Stimulated activated CD4-positive, alpha-beta T cell treated with anti-CD3 and anti-CD28 coated beads, Interleukin-2, amount 100 ng/mL, for 48 hours (primary cell): Measurements from ENCODE around the gene CCDC71L.
"Not testable (repeated sequence)": the region's sequence is repeated elsewhere in the genome, so short reads cannot be mapped to it uniquely, and the experiment has no call there.

Experiments used
- DNase-seq, 2 donors: peaks; one replicate each; pipeline ENCODE4 v3.0.0-alpha.2; 2020

The CCDC71L gene

DNA sequence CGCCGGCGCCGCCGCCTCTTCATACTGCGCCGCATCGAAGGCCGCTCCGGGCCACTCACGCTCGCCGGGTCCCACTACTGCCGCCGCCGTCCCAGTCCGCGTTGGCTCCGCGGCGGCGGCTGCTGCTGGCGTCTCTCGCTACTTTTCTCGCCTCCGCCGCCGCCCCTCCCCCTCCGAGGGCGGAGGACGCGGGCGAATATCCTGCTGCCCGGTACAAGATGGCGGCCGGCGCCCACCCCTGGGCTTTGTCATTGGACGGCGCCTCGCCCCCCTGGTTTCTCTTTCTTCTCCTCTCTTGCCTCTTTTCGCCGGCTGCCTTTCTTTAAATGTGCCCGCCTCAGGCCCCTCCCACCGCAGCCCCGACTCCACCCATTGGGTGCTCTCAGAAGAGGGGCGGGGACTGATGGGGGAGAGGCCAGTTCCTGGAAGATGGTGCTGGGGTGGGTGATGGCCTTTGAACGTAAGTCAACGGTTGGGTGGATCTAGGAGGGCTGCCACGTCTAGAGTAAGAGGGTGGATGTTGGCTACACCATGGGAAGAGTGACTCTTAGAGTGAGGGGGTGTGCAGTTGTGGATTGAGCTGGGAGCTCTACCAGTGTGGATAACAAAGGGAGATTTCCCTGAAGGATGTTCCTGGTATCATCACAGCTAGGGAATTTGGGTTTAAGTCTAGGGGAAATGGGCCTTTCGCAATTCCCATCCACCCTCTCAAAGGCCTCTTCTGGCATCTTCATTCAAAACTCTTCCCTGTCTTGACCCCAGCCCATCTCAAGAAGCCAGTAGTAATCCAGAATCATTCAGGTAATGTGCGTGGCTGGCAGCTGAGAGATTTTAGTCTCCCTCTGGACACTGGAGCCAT, at the start of gene CCDC71L:
TSS of gene CCDC71L (minus strand) at position 297 of the 859 bp plus-strand sequence. CDS start at position 35, 262 bp downstream.
- peak; percentile 86 to 87 for DNase-seq

DNA sequence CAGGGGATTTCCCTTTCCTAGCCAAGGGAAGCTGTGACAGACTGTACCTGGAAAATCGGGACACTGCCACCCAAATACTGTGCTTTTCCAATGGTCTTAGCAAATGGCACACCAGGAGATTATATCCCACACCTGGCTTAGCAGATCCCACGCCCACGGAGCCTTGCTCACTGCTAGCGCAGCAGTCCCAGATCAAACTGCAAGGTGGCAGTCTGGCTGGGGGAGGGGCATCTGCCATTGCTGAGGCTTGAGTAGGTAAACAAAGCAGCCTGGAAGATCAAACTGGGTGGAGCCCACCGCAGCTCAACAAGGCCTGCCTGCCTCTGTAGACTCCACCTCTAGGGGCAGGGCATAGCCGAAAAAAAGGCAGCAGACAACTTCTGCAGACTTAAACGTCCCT, 48.6 kb upstream of the CCDC71L start:
- not testable (repeated sequence) for DNase-seq

DNA sequence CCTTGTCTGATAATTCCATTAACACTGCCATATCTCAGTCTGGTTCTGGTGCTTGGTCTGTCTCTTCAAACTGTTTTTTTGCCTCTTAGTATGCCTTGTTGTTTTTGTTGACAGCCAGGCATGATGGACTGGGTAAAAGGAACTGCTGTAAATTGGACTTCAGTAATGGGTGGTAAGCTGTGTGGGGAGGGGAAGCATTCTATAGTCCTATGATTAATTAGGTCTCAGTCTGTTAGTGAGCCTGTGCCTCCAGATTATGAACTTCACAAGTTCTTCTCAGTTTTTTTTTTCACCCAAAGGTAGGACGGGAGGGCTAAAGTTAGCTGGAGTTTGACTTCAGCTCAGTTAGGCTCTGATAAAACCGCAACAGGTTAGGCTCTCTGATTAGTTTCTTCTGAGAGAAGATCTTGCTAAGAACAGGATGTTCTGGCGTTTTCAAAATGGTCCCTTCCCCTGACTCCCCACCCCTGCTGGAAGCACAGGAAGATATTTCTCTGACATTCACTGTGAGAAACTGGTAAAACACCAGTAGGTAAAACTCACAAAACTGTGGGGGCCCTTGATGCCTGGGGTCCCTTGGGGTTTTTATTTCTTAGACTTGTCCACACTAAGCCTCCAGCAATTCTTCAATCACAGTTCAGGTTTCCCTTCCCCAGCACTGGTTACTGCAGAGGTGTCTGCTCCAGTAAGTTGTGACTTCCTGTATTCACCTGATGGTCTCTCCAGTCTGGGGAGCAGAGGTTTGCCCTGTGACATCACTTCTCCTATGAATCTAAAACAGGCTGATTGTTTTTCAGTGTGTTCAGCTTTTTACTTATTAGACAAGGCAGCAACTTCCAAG, 43.3 kb upstream of the CCDC71L start:
- DNase-seq, result no peak

DNA sequence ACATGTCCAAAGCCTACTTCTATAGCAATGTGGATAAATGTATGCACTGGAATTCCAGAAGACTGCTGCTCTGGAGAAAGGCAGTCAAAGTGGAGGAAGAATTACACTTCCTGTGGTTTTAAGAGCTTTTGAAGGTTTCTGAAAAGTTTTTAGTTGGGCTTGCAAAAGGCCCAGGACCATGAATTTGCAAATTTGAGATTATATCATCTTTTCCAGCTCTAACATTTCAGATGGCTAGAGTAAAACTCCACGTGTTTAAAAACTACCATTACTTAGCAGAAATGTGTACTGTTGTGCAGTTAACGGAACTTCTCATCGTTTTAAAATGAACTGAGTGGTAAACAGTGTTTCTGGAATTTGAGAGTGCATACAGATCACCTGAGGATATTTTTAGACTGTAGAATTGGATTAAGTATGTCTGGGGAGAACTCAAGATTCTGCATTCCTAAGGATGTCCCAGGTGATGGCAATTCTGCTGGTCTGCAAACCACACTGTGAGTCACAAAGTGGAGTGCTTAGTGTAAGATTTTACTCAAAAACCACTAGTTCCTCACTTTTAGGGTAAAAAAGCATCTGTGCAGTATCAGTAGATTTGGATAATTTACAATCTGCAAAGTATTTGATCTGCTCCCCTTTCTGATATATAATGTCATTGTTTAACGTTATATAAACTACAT, 32.9 kb upstream of the CCDC71L start:
- DNase-seq, result no peak

DNA sequence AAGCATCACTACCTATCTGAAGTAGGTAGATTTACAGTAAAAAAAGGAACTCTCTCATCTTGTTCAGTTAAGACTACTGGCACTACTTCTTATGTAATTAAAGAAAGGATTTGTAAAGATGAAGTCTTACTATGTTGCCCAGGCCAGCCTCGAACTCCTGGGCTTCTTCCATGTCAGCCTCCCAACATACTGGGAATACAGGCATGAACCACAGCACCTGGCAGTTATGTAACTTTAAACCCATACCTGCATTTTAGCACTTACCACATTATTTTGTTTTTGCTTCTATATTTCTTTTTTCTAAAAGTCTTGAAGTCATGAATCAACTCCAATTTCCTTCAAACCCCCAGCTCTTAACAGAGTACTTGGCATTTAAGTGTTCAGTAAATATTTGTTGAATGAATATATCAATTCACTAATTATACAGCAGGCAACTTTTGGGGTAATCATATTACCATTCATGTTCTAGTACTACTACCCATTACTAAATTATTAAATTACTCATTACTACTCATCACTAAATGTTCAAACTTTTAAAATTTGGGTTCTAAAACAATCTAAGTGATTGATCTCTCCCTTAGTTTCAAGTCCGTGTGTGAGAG, 31.6 kb upstream of the CCDC71L start:
- no peak for DNase-seq

DNA sequence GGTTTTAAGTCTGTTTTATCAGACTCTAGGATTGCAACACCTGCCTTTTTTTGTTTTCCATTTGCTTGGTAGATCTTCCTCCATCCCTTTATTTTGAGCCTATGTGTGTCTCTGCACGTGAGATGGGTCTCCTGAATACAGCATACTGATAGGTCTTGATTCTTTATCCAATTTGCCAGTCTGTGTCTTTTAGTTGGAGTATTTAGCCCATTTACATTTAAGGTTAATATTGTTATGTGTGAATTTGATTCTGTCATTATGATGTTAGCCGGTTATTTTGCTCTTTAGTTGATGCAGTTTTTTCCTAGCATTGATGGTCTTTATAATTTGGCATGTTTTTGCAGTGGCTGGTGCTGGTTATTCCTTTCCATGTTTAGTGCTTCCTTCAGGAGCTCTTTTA, 27.2 kb upstream of the CCDC71L start:
- not testable (repeated sequence) for DNase-seq

DNA sequence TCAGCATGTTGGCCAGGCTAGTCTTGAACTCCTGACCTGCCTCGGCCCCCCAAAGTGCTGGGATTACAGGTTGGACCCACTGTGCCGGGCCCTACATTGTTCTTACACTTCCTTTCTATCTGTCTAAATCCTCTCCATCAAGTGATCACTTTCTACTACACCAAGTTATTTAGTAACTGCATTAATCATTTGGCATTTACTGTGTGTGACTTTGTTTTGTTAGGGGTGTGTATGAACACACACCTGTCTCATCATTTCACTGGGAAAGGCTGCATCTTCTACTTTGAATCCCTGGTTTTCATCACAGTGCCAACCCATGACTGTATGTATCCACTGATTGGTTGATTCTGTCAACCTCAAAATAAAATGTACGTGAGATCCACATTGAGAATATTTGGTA, 23.0 kb upstream of the CCDC71L start:
- no peak for DNase-seq

DNA sequence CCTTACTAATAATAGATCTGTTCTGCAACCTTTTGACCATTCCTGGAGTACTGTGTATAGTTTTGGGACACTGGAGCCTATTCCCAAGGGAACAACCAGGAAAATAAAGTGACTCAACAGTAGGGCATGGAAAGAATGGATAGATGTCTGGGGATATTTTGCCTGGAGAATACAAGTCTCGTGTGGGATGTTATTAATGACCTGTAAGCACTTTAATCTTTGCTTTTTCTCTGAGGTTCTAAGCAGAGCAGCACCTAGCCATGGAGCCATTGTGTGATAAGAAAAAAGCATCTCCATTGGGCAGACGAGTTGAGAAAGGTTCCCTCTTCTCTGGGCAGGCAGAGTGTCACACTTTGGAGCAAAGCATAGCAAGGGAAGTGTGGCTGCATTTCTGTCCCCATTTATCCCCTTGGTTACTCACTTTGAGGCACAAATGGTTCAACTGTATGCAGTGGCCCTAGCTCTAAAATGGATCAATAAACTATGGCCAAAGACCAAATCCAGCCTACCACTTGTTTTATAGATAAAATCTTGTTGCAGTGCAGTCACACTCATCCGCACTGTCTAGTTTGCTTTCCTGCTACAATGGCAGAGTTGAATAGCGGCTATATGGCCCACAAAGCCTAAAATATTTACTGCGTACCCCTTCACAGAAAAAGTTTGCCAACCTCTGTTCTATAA, 21.0 kb upstream of the CCDC71L start:
- DNase-seq, result no peak

DNA sequence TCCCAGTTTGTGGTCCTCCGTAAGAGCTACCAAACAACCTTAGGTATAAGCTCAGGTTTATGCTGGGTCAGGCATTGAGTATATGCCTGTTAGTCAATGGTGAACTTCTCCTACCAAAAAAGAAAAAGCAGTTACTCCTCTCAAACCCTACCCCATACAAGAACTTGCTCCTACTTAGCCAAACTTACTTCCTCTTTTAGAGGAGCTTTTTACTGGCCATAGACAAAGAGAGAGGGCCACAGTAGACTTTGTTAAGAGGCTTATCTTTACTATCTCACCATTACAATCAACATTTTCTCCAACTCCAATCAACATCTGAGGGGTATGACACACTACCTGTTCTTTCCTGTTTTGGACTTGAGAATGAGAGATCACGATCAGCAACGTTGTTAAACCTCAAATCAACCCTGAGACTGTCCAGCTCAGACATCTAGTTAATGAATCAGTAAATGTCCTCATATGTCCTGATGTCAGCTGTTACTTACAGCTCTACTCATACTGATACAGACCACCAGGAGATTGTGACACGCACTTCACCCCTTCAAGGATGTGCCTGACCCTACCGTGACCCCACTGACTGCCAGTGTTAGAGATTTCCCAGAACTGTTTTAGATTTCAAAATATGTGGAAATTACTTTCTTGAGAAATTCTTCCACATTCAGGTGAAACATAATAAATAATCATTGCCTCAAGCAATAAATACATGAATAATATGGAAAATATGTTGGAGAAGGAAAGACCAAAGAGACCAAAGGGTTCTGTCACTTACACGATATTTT, 18.4 kb upstream of the CCDC71L start:
- no peak for DNase-seq

DNA sequence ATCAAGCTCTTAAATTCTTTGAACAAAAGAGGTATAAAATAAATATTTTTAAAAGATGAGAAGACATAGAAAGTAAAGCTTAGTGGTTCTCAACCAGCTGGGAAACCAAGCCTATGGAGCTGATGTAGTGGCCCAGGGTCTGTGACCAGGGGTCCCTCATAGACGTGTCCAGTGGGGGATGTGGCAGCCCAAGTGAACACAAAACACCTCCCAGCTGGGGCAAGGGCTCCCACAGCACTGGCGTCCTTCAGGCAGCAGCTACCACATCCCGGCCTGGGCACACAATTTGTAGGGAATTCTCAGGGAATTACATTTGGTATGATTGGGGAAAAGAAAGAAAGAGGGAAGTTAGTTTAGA, 17.8 kb upstream of the CCDC71L start:
- DNase-seq, result no peak

DNA sequence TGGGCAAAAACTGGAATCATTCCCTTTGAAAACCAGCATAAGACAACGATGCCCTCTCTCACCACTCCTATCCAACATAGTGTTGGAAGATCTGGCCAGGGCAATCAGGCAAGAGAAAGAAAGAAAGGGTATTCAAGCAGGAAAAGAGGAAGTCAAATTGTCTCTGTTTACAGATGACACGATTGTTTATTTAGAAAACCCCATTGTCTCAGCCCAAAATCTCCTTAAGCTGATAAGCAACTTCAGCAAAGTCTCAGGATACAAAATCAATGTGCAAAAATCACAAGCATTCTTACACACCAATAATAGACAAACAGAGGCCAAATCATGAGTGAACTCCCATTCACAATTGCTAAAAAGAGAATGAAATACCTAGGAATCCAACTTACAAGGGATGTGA, 15.5 kb upstream of the CCDC71L start:
- DNase-seq, result not testable (repeated sequence)

DNA sequence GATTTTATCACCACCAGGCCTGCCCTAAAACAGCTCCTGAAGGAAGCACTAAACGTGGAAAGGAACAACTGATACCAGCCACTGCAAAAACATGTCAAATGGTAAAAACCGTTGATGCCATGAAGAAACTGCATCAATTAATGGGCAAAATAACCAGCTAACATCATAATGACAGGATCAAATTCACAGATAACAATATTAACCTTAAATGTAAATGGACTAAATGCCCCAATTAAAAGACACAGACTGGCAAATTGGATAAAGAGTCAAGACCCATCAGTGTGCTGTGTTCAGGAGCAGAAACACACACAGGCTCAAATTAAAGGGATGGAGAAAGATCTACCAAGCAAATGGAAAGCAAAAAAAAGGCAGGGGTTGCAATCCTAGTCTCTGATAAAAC, 12.7 kb upstream of the CCDC71L start:
- not testable (repeated sequence) for DNase-seq

DNA sequence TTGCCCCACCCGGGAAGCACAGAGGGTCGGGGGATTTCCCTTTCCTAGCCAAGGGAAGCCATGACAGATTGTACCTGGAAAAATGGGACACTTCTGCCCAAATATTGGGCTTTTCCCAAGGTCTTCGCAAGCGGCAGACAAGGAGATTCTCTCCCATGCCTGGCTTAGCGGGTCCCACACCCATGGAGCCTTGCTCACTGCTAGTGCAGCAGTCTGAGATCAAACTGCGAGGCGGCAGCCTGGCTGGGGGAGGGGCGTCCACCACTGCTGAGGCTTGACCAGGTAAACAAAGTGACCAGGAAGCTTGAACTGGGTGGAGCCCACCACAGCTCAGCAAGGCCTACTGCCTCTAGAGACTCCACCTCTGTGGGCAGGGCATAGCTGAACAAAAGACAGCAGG, 11.0 kb upstream of the CCDC71L start:
- not testable (repeated sequence) for DNase-seq

DNA sequence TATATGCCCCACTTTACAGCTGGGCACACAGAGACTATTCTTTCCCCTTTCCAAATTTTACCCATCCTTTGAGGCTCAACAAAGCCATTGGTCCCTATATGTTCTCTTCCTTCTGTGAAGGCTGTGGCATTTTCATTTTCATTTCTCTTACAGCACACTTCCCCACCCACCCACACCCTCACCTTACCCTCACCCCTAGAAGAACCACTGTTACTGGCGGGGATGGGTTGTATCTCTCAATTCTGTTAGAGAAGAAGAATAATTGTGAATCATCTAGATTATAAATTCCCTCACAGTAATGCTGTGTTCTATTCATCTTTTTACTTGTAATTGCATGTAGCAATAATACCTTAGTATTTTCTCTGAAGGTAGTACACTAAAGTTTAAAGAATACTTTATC, 10.2 kb upstream of the CCDC71L start:
- no peak for DNase-seq

DNA sequence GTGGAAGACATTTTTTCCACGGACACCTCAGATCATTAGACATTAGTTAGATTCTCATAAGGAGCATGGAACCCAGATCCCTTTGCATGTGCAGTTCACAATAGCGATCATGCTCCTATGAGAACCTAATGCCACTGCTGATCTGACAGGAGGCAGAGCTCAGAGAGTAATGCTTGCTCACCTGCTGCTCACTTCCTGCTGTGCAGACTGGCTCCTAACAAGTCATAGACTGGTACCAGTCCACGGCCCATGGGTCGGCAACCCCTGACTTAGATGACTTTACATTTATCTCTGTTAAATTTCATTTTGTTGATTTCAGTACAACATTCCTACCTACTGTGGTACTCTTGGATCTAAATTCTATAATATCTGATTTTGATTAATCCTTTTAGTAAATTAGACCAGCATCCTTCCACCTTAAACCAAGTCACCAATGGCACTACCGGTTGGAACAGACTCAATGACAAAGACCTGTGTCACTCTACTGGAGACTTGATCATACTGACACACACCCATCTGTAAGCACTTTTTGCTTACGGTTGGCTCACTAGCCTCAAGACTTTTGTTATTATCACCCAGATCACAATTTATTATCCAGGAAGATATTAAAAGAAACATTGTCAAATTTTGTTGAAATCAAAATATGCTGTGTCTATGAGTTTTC, 8.0 kb upstream of the CCDC71L start:
- DNase-seq, result no peak

DNA sequence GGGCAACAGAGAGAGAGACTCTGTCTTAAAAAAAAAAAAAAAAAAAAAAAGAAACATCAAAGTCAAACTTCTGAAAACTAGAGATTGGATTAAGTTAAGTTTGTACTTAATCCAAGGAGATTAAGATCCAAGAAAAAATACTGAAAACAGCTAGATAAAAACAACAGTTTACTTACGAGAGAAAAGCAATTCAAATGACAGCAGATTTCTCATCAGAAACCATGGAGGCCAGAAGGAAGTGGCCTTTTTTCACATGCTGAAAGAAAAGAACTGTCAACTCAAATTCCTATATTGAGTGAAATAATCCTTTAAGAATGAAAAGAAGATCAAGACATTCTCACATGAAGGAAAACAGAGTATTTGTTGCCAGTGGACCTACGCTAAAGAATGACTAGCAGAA, 5.4 kb upstream of the CCDC71L start:
- DNase-seq, result no peak

DNA sequence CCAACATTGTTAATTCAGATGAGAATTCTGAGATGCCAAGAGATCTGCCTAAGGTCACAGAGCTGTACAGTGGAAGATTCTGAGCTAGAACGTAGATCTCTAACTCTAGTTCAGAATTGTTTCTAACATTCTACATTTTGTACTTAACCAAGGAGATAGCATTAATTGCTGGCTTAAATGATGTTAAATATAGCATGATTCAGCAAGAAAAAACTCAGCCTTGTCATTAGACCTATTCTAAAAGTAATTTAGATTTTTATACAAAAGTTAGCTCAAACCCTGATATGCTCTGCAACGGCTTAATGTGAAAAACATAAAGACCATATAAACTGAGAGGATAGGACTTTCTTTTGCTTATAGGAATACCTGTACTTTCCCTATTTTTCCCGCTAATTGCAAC, 3.4 kb upstream of the CCDC71L start:
- DNase-seq, result no peak

DNA sequence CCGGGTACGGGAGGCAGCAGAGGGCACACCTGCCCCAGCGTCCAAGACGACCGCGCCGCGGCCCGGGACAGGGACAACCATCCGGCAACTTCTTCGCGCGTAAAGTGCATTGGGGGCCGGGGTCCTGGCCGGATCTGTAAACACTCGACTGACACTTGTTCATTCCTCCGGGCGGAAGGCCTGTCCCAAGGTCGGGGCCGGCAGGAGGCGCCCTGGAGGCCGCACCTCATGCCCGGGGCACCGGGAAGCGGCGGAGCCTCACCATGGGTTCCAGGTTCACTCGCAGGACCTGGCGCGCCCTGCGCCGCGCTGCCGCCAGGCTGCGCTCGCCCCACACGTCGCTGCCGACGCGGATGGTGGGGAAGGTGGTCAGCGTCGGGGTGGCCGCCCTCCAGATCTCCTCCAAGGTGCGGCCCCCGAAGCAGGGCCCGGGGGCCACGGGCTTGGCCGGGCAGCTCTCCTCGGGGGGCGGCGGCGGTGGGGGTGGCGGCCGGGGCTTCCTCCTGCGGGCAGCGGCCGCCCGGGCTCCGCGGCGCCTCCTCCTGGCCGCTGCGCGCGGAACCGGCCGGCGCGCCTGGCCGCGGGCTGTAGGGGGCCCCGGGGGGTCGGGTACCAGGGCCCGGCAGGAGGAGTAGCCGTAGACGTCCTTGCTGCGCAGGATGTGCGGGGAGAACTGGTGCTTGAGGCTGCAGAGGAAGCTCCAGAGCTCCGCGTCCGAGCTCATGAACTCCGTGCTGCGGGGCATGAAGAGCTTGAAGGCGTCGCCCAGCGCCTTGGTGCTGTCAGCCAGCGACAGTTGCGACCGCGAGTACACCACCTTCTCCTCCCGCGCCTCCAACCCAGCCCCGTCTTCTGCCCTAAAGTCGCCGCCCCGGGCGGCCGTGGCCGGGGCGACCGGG, 746 bp downstream of the CCDC71L start:
- DNase-seq, result peak; percentile 78 to 81

DNA sequence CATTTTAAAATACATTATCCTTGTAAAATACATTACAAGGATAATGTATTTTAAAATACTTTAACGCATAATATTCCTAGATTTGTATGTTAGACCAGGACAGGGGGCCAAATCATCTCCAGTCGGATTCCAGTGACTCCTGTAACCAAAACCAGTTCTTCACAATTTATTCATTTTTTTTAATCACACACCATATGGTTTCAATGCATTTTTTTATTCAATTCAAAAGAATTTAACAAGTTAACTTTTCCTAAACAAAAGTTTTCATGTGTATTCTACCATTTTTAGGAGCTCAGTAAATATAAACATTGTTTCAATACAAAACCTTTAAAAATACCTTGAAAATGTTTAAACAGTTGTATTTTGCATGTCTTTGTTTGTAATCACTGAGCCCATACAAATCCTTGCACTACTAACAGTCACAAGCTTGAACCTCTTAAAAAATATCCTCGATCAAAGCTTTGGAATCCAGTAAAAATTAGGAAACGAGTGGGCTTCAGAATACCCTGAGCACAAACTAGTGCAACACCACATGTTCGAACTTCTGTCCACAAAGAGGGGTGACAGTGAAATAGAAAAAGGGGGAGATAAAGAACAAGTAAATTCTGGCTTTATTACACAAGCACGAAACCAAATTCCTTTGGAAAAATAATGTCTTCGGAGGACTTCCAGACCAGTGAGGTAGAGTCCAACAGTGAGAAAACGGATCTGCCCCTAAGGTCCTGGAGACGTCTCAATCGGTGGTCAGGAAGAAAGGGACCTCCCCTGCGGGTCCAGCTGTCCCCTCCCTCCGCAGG, 1.6 kb downstream of the CCDC71L start:
- DNase-seq, result no peak
